NCI-H460 (cell line): ENCODE measurements around the gene PITX2. TPM values are rescaled to one million over a fixed set of nuclear protein-coding genes. Genes with fewer than 3 reads are reported as not detected.

Experiments used
- DNase-seq: peaks from one replicate; pipeline ENCODE4 v3.0.0-alpha.2; 2016; ENCODE audit warnings: low read depth; ENCODE audit errors: extremely low read depth
- total RNA-seq: library from RNA; depleted of rRNA; stranded (reverse); fragments of >200 nt; shearing (Covaris generic); gene quantifications from 2 replicates; pipeline ENCODE4 v1.2.3, GENCODE V29; 2014

Gene PITX2
- total RNA-seq, 1 experiment from 2014 or later, result 0.92 TPM

DNA sequence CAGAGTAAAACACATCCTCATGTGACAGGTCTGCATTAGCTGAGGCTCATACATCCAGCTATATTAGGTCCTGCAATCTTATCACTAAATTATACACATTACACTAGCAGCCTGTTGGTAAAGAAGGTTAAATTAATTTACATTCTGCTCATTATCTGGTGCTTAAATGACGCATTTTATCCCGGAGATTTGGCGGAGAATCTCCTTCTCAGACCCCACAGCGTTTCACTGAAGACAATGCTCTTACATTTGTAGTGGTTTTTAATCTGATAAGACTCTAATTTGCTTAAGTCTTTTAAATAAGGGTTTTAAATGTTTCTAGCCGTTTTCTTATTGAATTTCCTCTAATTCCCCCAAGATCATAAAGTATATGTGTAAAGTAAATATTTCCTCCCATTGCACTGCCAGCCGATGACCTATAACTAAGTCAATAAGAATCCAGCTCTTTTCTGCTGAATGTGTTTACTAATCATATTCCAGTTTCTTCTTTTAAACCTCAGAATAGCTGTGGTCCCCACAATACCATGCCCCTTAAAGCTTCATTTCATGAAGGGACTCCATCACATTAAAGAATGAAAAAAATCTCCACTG, 2.1 kb upstream of the PITX2 start:
- DNase-seq, result no peak

- no peak for DNase-seq
These were observed 1.5 kb upstream of the PITX2 start for GRCh38 chr4:110624398-110624780.

- no peak for DNase-seq
These were observed 981 bp upstream of the PITX2 start for GRCh38 chr4:110623718-110624397.

DNA sequence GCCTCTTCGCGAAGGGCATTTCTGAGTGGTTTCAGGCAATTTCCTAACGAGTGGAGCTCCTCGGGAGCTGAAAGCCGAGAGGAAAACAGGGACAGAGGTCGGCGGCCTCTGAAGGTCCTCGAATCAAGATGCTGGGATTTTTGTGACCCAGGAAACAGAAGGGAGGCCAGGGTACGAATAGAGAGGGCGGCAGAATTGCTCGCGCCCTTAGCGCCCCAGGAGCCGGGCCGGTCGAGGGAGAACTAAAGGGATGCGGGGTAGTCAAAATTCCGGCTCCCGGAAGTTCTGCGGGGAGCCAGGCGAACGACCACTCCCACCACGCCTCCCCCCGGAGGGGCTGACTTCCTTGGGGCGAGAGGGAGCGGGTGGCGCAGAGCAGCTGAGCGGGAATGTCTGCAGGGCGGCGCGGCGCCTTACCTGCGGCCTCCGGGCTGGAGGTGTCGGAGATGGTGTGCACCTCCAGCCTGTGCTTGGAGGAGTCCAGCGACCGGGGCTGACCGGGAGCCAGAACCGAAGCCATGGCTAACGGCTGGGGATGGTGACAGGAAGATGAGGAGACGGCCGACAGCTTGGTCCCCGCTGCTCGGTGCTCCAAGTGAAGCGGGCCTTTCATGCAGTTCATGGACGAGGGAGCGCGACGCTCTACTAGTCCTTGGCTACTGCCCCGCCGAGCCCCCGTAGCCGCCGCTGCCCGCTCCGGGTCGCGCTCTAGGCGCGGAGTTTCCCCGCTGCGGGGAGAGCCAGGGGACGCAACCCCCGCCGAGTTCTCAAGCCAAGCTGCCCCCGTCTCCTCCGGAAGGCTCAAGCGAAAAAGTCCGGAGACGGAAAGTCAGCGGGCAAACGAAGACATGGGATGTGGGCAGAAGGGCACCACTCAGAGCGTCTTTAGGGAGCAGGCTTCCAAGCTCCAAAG, 782 bp downstream of the PITX2 start:
- DNase-seq, result no peak

DNA sequence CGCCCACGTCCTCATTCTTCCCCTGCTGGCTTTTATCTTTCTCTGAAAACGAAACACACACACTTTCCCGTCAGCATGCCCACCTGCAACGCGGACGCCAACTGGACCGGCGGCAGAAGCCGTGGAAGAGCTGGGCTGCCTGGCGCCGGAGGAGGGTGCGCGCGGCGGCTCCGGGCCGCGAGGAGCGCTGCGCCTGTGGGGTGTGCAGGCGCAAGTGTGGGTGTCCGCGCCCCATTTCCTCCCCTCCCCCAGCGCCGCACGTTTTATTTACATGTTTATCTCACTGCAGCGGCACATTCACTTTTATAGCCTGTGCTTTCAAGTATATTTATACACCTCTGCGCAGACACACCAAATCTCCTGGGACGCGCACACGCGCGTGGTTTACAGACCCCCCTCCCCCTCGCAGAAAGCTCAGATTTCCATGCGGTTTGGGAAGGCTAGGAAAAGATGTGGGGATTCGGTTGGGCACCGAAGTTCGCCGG, 1.5 kb downstream of the PITX2 start:
- no peak for DNase-seq

DNA sequence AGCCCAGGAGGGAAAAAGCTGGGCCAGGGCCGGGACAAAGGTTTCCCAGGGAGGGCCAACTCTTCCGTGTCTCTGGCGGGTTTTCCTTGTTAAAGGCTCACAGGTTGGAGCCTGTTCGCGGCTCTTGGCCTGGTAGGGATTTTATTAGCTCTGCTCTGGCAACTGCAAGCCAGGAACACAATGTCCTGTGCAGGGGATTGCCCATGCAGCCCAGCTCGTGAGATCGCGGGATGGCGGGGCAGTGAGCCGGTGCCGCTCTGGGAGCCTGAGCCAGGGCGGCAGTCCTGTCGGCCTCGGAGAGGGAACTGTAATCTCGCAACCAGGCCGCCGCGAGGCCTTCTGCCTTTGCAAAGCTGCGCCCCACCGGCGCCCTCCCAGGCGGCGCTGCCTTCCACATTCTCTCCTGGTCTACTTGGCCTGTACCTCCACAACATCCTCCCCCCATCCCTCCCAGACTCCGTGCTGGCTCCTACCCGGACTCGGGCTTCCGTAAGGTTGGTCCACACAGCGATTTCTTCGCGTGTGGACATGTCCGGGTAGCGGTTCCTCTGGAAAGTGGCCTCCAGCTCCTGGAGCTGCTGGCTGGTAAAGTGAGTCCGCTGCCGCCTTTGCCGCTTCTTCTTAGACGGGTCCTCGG, 2.1 kb downstream of the PITX2 start:
- no peak for DNase-seq

- DNase-seq, result no peak
These were observed 2.6 kb downstream of the PITX2 start for GRCh38 chr4:110620322-110620690.

DNA sequence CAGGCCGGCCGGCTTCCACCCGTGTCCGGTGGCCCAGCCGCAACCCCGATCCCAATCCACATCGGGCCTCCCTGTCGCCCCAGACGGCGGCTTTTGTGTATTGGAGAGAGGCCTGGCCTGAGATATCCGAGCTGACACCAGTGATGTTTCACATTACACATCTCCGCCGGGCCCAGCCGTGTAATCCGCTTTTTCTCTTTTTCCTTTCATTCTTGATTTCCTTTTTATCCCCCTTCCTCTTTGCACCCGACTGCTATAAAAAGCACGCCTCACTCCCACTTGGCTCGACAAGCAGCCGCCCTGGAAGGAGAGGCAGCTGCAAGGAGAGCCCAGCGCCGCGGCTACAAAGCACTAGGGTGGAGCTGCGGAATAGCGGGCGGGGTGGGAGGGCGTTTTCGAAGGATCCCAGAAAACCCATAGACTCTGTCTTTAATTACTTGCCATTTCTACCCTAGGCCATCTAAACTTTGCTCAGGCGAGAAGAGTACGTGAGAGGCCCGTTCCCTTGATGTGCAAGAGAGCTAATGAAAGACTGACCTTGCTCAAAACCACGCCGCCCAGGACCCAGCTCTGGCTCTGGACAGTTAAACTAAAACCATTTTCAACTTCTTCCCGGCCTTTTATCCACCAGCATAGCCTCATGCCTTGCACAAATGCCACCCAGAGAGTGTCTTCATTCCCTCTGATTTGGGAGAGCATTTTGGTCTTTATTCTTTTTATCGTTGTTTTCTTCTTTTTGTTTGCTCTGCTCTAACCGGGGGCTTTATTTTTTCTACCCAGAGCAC, 3.2 kb downstream of the PITX2 start:
- DNase-seq, result no peak

DNA sequence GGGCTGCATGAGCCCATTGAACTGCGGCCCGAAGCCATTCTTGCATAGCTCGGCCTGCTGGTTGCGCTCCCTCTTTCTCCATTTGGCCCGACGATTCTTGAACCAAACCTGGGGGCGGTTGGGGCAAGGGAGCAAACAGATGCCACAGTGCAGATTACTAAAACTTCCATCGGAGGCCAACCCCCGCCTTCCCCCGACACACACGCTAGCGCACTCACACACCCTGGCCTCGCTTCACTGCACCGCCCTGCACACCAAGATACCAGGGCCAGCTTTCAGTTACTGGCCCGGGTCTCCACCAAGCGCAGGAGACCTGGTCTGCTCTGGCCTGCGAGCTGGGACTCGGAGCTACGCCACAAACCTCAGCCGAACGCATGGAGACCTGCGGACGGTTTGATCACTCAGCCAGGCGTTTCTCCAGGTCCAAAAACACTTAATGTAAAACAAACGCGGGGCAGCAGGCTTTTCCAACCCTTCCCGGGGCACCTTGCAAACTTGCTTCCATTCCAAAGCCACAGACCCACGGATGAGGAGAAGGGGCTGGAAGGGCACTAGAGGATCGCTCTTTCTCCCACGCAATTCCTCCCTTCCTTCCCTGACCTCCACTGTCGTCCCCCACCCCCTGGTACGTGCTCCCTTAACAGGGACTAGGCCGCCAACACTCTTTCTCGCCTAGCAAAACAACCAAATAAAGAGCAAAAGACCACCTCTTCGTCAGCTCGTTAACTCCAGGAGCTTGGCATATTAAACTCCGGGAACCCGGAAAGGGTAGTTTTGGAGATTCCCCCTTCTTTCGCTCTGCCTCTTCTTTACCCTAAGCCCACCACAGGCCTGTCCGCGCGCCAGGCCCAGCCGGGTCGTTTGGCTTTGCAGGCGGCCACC, 4.1 kb downstream of the PITX2 start:
- no peak for DNase-seq

DNA sequence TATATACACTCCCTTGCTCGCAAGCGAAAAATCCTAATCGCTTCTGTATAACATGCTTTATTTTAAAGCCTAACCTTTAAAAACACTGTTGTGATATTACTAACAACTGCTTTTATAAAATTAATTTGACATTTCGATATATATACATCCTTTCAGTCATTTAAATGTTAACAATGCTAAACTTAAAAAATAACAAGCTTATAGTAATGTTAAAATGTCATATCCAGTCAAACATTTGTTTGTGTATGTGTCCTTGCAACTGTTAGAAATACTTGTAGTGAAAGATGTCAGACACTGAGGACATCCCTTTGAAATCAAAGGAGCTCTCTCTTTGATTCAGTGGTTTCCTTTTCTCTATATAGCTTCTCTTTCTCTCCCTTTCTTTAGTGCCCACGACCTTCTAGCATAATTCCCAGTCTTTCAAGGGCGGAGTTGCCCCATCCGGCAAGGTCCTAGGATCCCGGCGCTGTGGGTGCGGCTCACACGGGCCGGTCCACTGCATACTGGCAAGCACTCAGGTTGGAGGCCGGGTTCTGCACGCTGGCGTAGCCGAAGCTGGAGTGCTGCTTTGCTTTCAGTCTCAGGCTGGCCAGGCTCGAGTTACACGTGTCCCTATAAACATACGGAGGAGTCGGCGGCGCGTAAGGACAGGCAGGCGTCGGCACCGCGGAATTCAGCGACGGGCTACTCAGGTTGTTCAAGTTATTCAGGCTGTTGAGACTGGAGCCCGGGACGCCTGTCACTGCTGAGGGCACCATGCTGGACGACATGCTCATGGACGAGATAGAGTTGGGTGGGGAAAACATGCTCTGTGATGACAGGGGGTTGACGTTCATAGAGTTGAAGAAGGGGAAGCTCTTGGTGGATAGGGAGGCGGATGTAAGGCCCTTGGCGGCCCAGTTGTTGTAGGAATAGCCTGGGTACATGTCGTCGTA, 5.0 kb downstream of the PITX2 start:
- no peak for DNase-seq

DNA sequence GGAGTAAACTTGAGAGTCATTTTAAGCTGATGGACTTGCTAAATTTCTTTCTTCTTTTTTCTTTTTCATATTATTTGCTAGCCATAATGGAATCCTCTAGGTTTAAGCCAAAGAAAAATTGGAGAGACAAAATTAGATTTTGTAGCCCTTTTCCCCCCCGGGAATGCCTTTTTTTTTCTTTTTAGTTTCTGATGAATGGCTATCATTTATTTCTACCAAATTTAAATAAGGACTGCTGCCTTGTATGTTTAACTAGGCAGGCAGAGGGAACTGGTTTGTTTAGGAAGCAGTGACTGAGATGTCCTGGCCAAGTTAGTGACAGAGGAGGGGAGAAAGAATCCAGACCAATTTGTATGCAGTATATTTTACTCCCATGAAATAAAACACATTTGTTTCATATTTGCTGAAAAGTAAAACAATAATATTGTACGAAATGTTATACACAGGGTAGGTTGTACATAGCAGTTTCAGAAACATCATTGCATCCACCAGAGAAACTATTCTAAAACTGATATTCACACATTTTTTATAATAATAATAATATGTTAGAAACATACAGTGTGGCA, 5.7 kb downstream of the PITX2 start:
- DNase-seq, result no peak

- no peak for DNase-seq
These were observed 6.4 kb downstream of the PITX2 start for GRCh38 chr4:110616238-110617074.

DNA sequence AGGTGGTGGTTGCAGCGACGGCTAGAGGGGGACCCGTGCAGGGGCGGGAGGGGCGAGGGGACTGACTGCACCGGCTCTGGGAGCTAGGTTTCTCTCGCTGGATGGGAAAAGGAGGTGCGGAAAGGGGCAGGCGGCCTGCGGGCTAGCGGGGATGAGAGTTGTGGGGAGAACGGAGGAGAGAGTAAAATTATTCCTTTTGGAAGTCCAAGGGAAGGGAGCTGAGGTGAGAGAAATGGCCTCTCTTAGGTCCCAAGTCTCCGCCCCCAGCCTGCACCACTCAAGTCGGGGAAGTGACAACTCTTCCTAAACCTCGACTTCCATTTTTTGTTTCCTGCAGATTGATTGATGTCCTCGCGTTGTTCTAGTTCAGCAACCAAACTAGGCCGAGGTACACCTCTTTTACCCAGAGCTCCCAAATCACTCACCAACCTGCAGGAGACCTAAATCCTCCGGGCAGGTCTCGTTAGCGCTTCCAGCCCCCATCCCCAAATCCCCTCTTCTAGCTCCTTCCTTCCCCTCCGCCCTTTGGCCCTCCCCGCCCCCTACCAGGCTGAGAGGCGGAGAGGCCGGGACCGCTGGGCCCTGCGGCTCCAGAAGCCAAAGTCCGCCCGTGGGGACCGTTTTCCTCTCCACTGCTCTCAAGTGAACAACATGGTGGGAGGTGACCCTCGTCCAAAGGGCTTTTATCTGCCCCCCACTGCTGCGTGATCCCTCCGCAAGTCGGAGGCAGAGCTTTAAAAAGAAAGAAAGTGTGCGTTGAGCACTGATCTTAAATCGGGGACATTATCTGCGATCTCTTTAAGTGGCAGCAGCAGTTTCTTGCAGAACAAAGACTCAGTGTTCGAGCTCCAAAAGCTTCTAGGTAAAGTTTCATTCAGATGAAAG, 7.3 kb downstream of the PITX2 start:
- DNase-seq, result no peak

- no peak for DNase-seq
These were observed 7.9 kb downstream of the PITX2 start for GRCh38 chr4:110614976-110615352.

DNA sequence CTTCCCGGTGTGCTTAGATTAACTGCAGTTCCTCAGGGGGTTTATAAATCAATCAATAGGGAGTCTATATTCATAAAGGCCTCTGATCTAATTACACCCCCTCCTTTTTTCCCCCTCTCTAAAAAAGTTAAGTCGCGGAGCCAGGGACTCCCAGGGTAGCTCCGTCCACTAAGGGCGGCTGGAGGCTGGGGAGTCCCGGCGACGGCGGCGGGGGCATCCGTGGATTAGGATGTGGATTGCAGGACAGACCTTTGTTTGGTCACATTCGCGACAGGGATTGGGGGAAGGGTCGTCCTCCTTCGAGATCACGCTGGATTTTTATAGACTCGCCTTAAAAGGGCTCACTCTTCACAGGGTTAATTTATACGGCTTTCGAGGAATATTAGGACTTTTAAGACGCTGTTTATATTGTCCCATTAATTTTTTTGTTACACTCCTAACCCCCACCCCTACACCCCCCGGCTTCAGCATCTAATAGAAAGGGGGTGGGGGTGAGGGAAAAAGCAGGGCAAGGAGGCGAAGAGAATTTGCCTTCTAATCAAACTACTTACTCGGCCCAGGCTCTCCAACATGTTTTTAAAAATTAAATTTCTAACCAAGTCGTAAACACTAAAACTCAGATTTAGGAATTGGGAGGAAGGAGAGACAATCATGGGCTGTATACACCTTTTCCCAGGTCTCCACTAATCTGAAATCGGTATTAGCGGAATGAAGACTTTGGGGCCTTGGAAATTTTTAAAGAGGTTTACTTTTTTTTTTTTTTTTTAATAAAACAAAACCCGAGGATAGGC, 8.5 kb downstream of the PITX2 start:
- DNase-seq, result no peak
